ENCODE measurements around the gene PELI2.
"Not testable (repeated sequence)": the region's sequence is repeated elsewhere in the genome, so short reads cannot be mapped to it uniquely, and the experiment has no call there.

- not testable (repeated sequence) for TF ChIP-seq CTCF (IDR thresholded peaks at IDR 0.05; ENCODE audit: low read length); EZH2 (optimal IDR thresholded peaks at IDR 0.05; ENCODE audit: low read depth, low read length)
Observed at GRCh38 chr14:56166579-56166978, 48.4 kb downstream of the PELI2 start.
